Right atrium auricular region (tissue), 2 donors: Measurements from ENCODE around the gene MBD3L2B. TPM values are rescaled to one million over a fixed set of nuclear protein-coding genes. Genes with fewer than 3 reads are reported as not detected.

Experiments used
- DNase-seq: peaks from one replicate; pipeline ENCODE4 v3.0.0-alpha.2; 2019; ENCODE audit warnings: low spot score
- H3K27ac ChIP-seq, 2 donors: fragments of 200-600 bp; sonication (generic); 1 replicate in 1 of 2; 2 replicates in 1 of 2; pipeline ENCODE4 v1.5.1; 2016 to 2019
- H3K27me3 ChIP-seq, 2 donors: fragments of 200-600 bp; sonication (generic); one replicate each; pipeline versions ENCODE4 v1.5.1 to v1.6.0; 2017 to 2019
- H3K36me3 ChIP-seq: fragments of 200-600 bp; sonication (generic); one replicate; pipeline ENCODE4 v1.5.1; 2016
- H3K4me1 ChIP-seq, 2 donors: fragments of 200-600 bp; sonication (generic); one replicate each; pipeline versions ENCODE4 v1.5.1 to v1.6.0; 2017 to 2019
- H3K4me3 ChIP-seq, 2 donors: fragments of 200-600 bp; sonication (generic); 1 replicate in 1 of 2; 2 replicates in 1 of 2; pipeline ENCODE4 v1.5.1; 2017 to 2019; ENCODE audit warnings: mild to moderate bottlenecking in 1 of 2, moderate library complexity in 1 of 2
- H3K9me3 ChIP-seq, 2 donors: fragments of 200-600 bp; sonication (generic); one replicate each; pipeline ENCODE4 v1.5.1; 2019
- total RNA-seq, 2 donors: library from RNA; depleted of rRNA; stranded (reverse); fragments of >200 nt; gene quantifications; one replicate each; pipeline ENCODE4 v1.1.0, GENCODE V29; 2016
- TF ChIP-seq, protein P1 (sequence below), 2 donors: fragments of 200-600 bp; sonication (generic); IDR thresholded peaks; one replicate each; pipeline ENCODE4 v1.5.1; 2019; ENCODE audit warnings: antibody characterized with exemption in 2 of 2

MBD3L2B gene
- total RNA-seq, 2 donors from 2014 or later, result not detected

GRCh38 chr19:6996810-6997209, 24.4 kb downstream of the MBD3L2B start:
- TF ChIP-seq, protein P1, sequence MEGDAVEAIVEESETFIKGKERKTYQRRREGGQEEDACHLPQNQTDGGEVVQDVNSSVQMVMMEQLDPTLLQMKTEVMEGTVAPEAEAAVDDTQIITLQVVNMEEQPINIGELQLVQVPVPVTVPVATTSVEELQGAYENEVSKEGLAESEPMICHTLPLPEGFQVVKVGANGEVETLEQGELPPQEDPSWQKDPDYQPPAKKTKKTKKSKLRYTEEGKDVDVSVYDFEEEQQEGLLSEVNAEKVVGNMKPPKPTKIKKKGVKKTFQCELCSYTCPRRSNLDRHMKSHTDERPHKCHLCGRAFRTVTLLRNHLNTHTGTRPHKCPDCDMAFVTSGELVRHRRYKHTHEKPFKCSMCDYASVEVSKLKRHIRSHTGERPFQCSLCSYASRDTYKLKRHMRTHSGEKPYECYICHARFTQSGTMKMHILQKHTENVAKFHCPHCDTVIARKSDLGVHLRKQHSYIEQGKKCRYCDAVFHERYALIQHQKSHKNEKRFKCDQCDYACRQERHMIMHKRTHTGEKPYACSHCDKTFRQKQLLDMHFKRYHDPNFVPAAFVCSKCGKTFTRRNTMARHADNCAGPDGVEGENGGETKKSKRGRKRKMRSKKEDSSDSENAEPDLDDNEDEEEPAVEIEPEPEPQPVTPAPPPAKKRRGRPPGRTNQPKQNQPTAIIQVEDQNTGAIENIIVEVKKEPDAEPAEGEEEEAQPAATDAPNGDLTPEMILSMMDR (IDR thresholded peaks at IDR 0.05), result no peak
- H3K4me1 ChIP-seq, result no peaks in the 10 kb centered on the region
- no peak for DNase-seq
- no peaks in the 10 kb centered on the region for H3K36me3 ChIP-seq
- H3K9me3 ChIP-seq, result no peaks in the 10 kb centered on the region
- H3K27me3 ChIP-seq, result no peaks in the 10 kb centered on the region
- no peak overlapping the region for H3K4me3 ChIP-seq
- H3K27ac ChIP-seq, result no peak overlapping the region

GRCh38 chr19:6995054-6995453, 26.2 kb downstream of the MBD3L2B start:
- H3K4me1 ChIP-seq, result no peaks in the 10 kb centered on the region
- no peak for DNase-seq
- H3K9me3 ChIP-seq, result no peaks in the 10 kb centered on the region
- H3K4me3 ChIP-seq, result no peak overlapping the region
- H3K27me3 ChIP-seq, result no peaks in the 10 kb centered on the region
- TF ChIP-seq, protein P1 (IDR thresholded peaks at IDR 0.05), result no peak
- H3K27ac ChIP-seq, result no peak overlapping the region
- no peaks in the 10 kb centered on the region for H3K36me3 ChIP-seq

GRCh38 chr19:6988257-6988656, 33.0 kb downstream of the MBD3L2B start:
- DNase-seq, result no peak
- H3K9me3 ChIP-seq, result peaks cover 0 to 32% of the 10 kb centered on the region in 2 donors
- H3K27ac ChIP-seq, result no peak overlapping the region
- no peaks in the 10 kb centered on the region for H3K36me3 ChIP-seq
- no peaks in the 10 kb centered on the region for H3K27me3 ChIP-seq
- TF ChIP-seq, protein P1 (IDR thresholded peaks at IDR 0.05), result no peak
- no peak overlapping the region for H3K4me3 ChIP-seq
- H3K4me1 ChIP-seq, result no peaks in the 10 kb centered on the region

- Histone ChIP-seq H3K4me3 (no peak overlapping the region), H3K4me1 (no peaks in the 10 kb centered on the region), H3K27ac (no peak overlapping the region), H3K9me3 (peaks cover 0 to 36% of the 10 kb centered on the region in 2 donors), H3K27me3 (no peaks in the 10 kb centered on the region), H3K36me3 (no peaks in the 10 kb centered on the region)
- TF ChIP-seq, protein P1 (IDR thresholded peaks at IDR 0.05), result no peak
- no peak for DNase-seq
These were observed 33.4 kb downstream of the MBD3L2B start for GRCh38 chr19:6987850-6988249.

- peaks cover 0 to 43% of the 10 kb centered on the region in 2 donors for H3K9me3 ChIP-seq
- no peaks in the 10 kb centered on the region for H3K36me3 ChIP-seq
- no peaks in the 10 kb centered on the region for H3K4me1 ChIP-seq
- DNase-seq, result no peak
- TF ChIP-seq, protein P1 (IDR thresholded peaks at IDR 0.05), result no peak
- H3K27ac ChIP-seq, result no peak overlapping the region
- H3K27me3 ChIP-seq, result no peaks in the 10 kb centered on the region
- no peak overlapping the region for H3K4me3 ChIP-seq
These were observed 37.8 kb downstream of the MBD3L2B start for GRCh38 chr19:6983448-6983847.

DNA sequence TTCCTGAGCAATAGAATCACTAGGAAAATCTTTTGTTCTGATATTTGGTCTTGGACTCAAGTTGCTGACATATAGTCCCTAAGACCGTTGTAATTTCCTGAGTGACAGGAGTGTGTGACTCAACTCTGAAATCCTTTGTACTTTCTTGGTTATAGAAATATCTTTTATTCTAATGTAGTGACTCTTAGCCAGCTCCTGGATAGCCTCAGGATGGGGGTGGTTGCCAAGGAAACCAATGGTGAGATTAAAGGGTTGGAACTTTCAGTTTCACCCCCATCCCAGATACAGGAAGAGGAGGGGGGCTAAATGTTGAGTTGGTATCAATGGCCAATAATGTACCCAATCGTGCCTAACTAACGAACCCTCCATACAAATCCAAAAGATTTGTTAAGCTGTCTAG, 41.8 kb downstream of the MBD3L2B start:
- Histone ChIP-seq H3K27me3 (no peaks in the 10 kb centered on the region), H3K27ac (no peak overlapping the region), H3K36me3 (no peaks in the 10 kb centered on the region), H3K4me1 (no peaks in the 10 kb centered on the region), H3K4me3 (no peak overlapping the region), H3K9me3 (peaks cover 0 to 36% of the 10 kb centered on the region in 2 donors)
- TF ChIP-seq, protein P1 (IDR thresholded peaks at IDR 0.05), result no peak
- no peak for DNase-seq
